Nephron progenitor cell (in vitro differentiated cells): Measurements from ENCODE around the gene CNIH2.

ENCODE experiments used
- DNase-seq: peaks from one replicate; pipeline ENCODE4 v3.0.0; 2021
- H3K27ac Mint-ChIP-seq: 2 replicates; pipeline ENCODE4 v1.8.0; 2021; ENCODE audit warnings: mild to moderate bottlenecking, moderate library complexity, mixed read lengths
- H3K27me3 Mint-ChIP-seq: 2 replicates; pipeline ENCODE4 v1.8.0; 2021; ENCODE audit warnings: mild to moderate bottlenecking, low read depth, mixed read lengths; ENCODE audit not compliant: poor library complexity
- H3K36me3 Mint-ChIP-seq: 2 replicates; pipeline ENCODE4 v1.8.0; 2021; ENCODE audit warnings: low read depth, mixed read lengths
- H3K4me1 Mint-ChIP-seq: 2 replicates; pipeline ENCODE4 v1.8.0; 2021; ENCODE audit warnings: mixed read lengths
- H3K4me3 Mint-ChIP-seq: 2 replicates; pipeline ENCODE4 v1.8.0; 2021; ENCODE audit warnings: mild to moderate bottlenecking, moderate library complexity, mixed read lengths
- H3K9me3 Mint-ChIP-seq: 2 replicates; pipeline ENCODE4 v1.8.0; 2021; ENCODE audit warnings: mild to moderate bottlenecking, moderate library complexity, mixed read lengths
- CTCF ChIP-seq: fragments of 200-600 bp; sonication (generic); IDR thresholded peaks from 2 replicates; pipeline ENCODE4 v1.5.0; 2021; ENCODE audit warnings: antibody characterized with exemption

Gene CNIH2

GRCh38 chr11:66312549-66313320 lies 34.8 kb downstream of the CNIH2 start:
- H3K27me3 Mint-ChIP-seq = peaks cover 16% of the 10 kb centered on the region
- peak overlapping the region; percentile 100 for H3K27ac Mint-ChIP-seq
- peak; percentile 100 for DNase-seq
- no peaks in the 10 kb centered on the region for H3K36me3 Mint-ChIP-seq
- TF ChIP-seq CTCF = no peak
- no peaks in the 10 kb centered on the region for H3K9me3 Mint-ChIP-seq
- H3K4me3 Mint-ChIP-seq = peak overlapping the region; percentile 88
- peaks cover 46% of the 10 kb centered on the region for H3K4me1 Mint-ChIP-seq

- peak; percentile 79 for DNase-seq
- Mint-ChIP-seq H3K9me3 (peaks cover under 1% of the 10 kb centered on the region), H3K27ac (peak overlapping the region; percentile 100), H3K4me3 (peak overlapping the region; percentile 79), H3K36me3 (no peaks in the 10 kb centered on the region), H3K27me3 (peaks cover 11% of the 10 kb centered on the region), H3K4me1 (peaks cover 54% of the 10 kb centered on the region)
- peak; percentile 25 for TF ChIP-seq CTCF
These were observed 35.6 kb downstream of the CNIH2 start for GRCh38 chr11:66313321-66314185.

- DNase-seq = no peak
- H3K36me3 Mint-ChIP-seq = no peaks in the 10 kb centered on the region
- peaks cover 60% of the 10 kb centered on the region for H3K4me1 Mint-ChIP-seq
- H3K27ac Mint-ChIP-seq = peak overlapping the region; percentile 100
- no peak for TF ChIP-seq CTCF
- H3K27me3 Mint-ChIP-seq = peaks cover 6% of the 10 kb centered on the region
- peak overlapping the region; percentile 79 for H3K4me3 Mint-ChIP-seq
- H3K9me3 Mint-ChIP-seq = peaks cover 3% of the 10 kb centered on the region
These were observed 36.2 kb downstream of the CNIH2 start for GRCh38 chr11:66314186-66314501.

DNA sequence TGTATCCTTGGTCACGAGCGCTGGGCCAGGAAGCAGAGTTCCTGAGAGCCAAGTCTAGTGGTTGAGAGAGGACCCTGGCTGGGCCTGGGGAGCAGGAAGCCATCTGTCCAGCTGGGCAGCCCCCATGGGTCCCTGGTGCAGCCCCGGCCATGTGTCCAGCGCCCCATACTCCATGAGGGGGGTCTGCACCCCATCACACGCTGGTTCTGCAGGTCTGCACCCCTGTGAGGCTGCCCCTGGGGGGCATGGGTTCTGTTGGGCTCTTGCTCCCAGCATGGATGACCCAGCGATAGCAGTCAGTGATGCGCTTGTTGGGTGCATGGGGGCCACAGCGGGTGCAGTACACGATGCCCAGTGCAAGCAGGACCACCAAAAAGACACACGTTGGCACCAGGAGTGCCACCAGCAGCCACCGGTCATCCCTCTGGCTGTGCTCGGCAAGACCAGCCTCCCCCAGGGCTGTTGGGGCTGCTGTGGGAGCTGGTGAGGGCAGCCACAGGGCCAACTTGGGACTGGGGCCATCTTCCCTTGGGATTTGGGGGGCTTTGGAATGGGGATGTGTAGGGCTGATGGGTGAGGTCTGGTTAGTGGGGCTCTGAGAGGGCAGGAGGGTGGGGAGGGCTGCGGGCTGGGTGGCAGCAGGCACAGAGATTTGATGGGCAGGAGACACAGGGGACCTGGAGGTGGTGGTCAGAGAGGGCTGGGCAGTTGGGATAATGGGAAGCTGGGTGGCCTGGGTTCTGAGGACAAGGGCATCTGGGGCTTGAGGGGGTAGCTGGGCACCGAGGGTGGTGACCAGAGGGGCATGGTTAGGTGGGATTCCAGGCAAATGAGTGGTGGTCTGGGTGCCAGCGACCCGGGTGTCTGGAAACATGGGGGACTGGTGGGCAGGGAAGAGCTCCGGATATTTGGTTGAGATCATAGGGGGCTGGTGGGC lies 36.9 kb downstream of the CNIH2 start:
- TF ChIP-seq CTCF = no peak
- Mint-ChIP-seq H3K4me3 (peak overlapping the region; percentile 79), H3K27me3 (peaks cover 5% of the 10 kb centered on the region), H3K36me3 (no peaks in the 10 kb centered on the region), H3K4me1 (peaks cover 67% of the 10 kb centered on the region), H3K9me3 (peaks cover 10% of the 10 kb centered on the region), H3K27ac (peak overlapping the region; percentile 52)
- no peak for DNase-seq

DNA sequence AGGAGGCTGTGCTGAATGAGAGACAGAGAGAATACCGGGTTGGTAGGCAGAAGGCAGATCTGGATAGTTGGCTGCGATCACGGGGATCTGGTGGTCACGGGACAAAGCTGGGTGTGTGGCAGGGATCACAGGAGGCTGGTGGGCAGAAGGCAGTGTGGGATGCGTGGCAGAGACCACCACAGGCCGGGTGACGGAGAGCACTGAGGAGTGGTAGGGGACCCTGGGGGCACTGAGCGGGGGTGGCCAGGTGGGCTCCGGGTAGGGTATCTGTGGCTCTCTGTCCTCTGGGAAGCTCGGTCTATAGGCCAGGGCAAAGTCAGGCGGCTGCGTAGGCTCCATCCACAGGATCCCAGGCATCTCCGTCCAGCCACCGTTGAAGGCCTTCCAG lies 37.5 kb downstream of the CNIH2 start:
- Mint-ChIP-seq H3K4me3 (peak overlapping the region; percentile 75), H3K9me3 (peaks cover 16% of the 10 kb centered on the region), H3K36me3 (no peaks in the 10 kb centered on the region), H3K27ac (peak overlapping the region; percentile 52), H3K4me1 (peaks cover 69% of the 10 kb centered on the region), H3K27me3 (peaks cover 5% of the 10 kb centered on the region)
- no peak for DNase-seq
- TF ChIP-seq CTCF = no peak
